Stimulated activated CD4-positive, alpha-beta T cell treated with anti-CD3 and anti-CD28 coated beads, Interleukin-2, amount 100 ng/mL, for 48 hours (primary cell): Measurements from ENCODE around the gene ITGBL1.

Experiments used
- DNase-seq, 2 donors: peaks; one replicate each; pipeline ENCODE4 v3.0.0-alpha.2; 2020

Gene ITGBL1

DNA sequence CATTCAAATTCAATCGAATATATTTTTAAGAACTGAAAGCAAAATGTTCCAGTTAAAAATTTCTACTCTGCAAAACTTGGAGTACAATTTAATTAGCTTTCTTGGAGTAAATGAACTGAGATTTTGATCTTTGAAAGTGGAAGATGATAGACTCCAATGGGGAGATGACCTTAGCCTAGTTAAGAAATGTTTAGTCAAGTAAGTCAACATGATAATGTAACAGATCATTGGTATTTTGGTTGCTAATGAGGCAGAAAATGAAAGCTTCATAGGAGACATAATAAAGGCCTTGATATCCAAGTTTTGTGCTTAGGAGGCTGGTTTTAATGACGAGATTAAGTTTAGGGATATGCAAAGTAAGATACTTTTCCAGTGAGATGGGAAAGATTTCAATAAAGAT lies 181.7 kb downstream of the ITGBL1 start:
- DNase-seq, result no peak

DNA sequence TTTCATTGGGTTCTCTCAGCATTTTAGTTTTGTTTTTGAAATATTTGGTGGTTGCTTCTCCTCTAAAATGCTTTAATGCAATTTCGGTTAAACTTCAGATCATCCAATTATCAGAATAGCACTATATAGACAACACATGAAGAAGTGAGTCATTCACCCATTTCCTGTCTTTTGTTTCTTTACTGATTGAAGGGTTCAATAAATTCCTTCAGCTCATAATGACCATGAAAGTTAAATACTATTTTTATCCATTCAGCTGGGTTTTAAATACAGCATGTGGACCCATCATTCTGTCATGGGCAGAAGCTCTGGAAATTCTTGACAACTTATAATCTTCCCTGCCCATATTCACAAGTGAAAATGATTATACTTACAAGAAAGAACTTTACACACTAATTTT lies 187.2 kb downstream of the ITGBL1 start:
- DNase-seq, result no peak

DNA sequence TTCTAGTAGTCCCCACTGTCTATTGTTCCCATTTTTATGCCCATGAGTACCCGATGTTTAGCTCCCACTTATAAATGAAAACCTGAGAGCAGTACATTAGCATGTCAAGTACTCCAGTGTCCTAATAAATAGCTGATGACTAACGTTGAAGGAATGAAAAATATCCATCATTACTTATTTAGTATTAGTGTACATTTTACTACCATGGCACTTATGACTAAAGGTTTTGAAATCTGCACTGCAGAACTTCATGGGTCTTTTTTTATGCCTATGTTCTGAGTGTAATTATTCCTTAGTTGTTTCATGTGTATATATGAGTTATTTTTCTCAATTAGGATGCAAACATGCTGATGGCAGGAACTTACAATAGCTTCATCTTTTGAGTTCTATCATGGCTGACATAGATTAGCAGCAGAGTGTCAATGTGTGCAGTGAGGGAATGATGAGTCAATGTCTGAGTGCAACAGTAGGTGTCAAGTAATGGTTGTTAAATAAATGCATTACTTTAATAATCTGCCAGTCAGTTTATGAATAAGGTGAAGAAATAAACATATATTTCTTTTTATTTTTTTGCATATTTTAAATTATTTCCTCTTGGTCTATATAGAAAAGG lies 188.4 kb downstream of the ITGBL1 start:
- no peak for DNase-seq

DNA sequence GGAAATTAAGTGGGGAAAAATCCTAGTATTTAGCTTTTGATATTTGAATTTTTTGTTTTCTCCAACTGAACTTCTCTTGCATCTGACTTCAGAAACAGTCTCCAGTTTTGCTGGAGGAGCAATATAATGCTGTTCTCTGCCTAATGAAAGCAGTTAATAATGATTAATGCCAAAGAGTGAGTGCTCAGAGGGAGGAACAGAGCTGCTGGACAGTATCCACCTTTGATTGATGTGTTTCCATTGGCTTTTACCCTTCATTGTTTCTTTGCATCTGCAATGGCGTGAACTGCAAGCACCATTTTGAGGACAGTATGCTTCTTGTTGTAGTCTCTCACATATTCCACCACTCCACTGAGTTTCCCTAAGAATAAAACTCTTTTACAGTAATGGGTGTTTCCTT lies 193.4 kb downstream of the ITGBL1 start:
- no peak for DNase-seq

DNA sequence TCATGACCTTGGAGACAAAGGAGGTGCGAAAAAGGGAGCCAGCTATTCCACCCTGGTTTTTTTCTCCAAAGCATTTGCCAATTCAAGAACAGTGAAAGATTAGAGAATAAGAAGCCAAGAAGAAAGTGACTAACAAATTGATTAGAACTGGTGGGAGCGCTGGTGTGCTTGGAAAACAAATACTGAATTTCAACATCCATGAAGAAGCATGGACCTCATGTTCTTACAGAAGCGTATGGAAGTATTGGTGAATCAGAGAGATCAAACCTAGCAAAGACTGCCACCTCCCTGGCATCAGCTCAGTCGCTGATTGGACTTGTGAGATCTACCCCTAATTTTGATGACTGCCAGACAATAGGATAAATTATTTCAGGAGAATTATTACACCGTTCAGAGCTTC lies 195.3 kb downstream of the ITGBL1 start:
- DNase-seq, result no peak

DNA sequence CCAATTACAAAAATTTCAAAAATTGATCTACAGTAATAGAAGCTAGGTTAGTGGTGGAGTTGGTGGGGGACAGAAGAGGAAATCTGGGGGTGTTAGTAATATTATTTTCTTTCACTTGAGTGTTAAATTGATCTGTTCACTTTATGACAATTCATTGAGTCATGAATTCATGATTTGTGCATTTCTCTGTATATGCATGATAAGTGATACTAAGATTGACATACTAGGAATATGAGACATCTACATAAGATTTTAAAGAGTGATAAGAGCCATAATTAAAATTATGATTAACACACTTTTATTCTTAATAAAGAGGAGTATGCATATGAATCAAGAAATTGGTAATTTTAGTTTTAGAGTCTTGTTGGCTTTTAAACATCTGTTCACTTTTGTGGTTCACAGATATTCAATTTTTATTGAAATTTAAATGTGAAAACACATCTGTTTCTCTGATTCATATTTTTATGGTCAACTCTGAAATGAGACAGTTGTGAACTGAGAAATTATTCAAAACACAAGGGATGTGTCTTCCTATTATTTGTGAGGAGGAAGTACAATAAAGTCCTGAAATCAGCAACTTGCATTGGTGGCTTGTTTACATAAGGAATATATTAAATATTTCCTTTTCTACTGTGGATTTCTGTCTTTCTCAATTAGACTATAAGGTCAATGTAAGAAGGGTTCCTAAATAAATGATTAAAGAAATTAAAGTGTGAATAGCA lies 196.5 kb downstream of the ITGBL1 start:
- no peak for DNase-seq

DNA sequence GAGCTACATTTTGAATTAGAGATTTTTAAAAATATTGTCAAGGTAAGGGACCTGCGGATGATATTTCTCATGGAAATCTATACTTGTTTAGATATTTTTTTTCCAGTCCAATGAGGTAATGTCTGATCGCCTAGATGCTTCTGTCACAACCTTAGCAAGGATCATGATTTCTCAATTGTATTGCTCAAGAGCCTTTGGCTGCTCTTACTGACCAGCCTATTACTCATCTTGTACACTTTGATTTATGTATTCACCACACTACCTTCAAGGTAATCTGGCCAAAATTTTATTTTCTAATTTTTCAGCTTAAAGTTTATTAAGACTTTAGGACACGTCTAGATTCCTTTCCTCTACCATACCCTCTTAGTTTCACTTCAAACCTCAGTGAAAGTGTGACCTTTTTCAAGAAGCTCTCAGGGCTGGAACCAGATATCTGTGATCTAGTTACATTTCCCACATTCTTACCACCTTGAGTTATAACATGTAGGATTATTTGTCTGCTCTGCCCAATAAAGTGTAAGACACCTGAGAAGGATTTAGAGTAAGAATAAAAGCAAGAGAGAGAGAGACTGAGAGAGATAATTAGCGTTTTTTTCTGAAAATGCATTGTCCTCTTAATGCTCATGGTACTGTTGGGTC lies 197.1 kb downstream of the ITGBL1 start:
- DNase-seq, result no peak

DNA sequence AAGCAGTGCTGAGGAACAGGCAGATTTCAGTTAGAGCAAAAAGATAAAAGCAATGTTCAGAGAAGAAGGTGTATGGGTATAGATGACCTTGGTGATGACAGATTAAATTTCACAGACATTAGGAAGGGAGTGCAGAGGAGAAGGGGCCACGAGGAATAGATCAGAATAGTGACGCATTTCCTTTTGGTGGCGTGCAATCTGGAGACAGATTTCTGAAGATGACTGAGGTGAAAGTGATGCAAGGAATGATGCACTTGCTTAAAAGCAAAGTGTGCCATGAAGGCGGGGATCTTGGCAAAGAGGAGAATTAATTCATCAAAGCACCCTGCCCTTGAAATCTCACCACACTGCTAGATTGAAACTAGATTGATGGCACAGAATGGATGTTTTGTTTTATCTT lies 202.4 kb downstream of the ITGBL1 start:
- no peak for DNase-seq

DNA sequence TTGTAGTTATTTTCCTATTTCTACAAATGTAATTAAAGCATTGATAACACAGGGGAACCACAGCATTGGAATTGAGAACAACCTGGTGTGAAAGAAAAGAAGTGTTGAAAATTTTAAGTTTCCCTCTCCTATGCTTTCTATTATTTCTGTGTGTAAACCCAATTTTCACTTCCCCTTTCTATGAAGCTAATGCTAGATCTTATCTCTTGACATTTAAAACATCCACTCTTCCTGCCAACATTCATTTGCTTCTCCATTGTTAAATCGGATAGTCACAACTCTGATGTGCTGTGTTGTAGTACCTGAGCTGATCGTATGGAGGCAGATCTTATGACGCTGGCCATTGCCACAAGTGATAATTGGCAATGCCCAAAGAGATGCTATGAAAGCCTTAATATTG lies 203.0 kb downstream of the ITGBL1 start:
- DNase-seq, result no peak

DNA sequence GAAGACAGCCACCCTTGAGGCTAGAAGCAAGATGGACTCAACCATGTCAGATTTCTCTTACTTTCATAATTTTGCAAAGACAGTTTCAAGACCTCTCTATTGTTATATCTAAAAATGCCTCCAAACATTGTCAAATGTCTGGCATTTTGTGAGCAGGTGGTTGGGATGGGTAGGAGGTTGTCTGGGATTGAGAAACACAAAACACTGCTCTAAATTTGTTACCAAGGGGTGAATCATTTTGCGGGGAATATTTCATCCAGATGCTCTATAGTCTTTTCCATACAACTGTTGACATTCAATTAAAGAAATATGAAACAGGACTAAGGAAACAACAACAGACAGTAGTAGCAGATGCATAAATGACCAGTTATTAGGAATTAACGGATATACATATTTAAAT lies 208.2 kb downstream of the ITGBL1 start:
- DNase-seq, result no peak

DNA sequence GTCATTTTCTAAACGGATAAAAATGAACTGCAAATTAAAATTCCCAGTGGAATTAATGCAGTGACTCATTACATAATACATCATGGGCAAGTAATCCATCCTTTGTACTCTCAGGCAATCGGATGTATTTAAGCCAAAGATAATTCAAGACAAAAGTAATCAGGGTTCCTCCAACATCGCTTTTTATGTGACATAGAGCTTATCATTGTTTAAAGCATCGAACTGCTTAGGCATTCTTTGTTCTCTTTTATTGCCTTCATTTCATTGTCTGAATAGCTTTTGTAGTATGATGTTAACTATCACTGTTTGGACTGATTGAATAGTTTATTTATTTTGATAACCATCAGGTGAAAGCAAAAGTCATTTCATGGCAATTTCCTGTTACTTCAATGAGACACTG lies 209.4 kb downstream of the ITGBL1 start:
- no peak for DNase-seq

DNA sequence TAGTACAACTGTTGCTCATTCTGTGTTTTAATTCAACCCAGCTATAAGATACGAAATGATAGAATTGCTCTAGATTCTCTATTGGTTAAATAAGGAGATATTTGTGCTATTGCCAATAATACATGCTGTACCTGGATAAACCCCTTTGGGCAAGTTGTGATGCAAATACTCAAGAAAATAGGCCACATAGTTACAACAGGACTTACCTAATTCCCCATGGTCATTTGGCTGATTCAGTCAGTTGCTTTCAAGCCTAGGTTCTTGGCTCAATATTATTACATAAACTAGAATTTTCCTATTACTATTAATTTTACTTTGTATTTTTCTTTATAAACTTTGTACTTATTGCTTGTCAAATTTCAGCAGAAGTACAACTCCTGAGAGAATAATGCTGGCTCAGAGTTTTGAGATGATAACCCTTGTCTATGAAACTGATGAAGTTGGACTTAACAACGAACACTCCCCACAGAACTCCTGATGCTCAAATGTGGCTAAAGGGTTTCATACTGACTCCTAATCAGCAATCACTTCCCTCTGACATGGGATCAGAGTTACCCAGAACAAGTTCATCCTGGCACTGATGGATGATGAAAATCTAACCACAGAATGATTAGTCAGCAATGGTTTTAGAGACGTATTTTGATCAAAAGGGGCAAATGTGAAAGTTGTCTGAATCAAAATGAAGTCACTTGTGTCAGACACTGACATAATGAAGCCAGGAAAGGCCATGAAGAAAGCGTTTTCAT lies 221.1 kb downstream of the ITGBL1 start:
- no peak for DNase-seq

DNA sequence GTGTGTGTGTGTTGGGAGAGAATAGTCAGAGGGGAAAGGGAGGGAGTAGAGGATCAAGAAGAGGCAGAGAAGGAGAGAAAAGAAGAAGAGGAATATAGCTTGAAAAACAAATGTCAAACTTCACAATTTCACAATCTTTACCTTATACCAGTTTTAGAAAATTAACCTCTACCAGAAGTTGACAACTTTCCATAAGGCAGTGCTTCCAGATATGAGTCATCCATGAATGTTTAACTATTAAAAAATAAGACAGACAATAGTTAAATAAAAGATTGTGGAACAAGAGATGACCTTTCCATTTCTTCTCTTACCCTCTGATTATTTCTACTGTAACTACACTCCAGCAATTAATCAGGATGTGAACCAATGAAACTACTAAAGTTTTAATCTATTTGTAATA lies 229.4 kb downstream of the ITGBL1 start:
- DNase-seq, result no peak

DNA sequence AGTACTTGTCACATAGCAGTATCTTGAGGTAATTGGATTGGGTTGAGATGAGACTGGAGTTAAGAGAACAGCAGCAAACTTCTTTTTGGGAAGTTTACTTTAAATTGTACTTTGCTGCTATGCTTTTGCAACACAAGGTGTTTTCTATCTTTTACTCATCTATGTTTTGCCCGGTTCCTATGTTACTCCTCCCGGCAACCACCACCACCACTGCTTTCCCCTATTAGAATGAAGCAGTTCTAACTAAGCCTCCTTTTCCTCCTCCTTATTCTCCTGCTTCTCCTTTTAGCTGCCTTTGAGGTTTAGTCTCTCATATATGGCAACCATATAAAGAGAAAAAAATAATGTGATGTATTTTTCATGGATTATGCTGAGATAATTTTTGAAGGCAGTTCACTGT lies 233.5 kb downstream of the ITGBL1 start:
- no peak for DNase-seq

DNA sequence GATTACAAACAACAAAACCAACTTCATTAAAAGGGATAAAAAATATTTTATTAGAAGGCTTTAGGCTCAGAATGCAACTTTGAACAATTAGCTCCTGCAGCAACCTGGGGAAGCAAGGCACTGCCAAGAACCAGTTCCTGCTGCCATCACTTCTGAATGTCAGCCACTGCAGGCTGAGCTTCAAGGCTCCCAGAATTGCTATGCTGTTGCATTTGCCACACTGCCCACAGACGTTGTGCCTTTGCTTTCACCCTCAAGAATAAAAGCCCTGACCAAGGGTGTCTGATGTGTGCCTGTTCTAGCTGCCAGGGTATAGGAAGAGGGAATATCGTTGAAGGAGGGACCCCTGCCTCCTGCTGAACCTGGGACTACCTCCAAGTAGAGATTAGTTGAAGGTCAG lies 238.4 kb downstream of the ITGBL1 start:
- no peak for DNase-seq

DNA sequence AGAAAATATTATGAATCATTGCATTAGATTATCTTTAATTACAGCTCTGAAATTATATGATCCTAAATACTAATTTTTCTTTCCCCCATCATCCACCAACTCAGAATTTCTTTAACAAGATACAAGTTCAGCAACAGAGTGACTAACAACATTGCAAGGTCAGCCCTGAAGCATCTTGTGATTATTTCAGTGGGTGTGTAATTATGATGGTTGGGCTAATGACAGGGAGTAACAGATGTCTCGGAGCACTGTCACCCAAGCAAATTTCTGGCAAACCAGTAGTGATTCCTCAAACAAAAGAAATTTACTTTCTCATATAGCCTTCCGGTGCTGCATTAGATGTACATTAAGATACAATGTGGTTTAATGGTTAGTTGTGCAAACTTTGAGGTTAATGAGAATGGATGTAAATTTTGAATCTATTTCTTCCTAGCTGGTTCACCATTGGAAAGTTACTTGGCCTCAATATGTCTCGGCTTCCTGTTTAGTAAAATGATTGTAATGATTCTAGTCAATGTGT lies 238.9 kb downstream of the ITGBL1 start:
- DNase-seq, result no peak

DNA sequence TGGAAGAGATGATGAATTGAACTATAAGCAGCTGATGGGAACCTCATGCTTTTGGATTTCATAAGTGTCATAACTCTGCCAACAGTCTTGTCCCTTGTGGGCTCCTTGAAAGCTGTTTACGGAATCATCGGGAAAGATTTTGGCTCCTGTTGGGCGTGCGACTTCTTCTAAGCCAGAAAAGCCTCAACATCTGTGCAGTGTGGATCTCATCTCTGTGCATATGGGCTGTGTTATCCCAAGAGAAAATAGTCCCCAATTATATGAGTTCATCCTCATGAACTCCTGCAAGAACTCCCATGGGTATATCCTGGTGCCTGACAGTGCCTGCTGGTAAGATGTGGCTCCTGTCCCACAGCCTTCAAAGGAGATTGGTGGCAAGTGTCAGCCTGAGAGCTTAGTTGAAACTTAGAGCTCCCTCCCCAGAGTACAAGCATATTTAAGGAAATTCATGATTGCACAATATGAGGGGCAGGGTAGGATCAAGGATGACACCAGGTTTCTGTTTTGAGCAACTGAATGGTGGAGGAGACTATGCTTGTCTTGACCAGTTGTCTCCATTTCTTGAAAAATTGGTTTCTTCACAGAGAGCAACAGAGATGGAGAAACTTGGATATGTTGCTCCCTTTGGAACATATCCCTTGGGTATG lies 243.5 kb downstream of the ITGBL1 start:
- DNase-seq, result no peak

DNA sequence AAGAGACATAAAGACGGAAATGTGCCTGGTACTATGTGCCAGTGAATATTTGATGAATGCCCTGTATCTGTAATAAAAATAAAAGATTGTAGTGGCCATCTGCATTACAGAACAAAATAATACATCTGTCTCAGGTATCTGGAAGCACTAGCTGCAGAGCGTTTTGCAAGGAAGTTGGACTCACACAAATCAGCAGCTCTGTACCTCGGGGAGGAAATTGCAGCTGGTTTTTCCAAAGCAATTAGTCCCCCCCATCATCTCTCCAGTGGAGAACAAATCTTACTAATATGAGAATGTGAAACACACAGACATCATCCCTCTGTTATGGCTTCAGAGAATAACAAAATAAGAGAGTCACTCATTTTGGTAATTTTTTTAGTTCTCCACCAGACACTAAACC lies 245.3 kb downstream of the ITGBL1 start:
- no peak for DNase-seq

DNA sequence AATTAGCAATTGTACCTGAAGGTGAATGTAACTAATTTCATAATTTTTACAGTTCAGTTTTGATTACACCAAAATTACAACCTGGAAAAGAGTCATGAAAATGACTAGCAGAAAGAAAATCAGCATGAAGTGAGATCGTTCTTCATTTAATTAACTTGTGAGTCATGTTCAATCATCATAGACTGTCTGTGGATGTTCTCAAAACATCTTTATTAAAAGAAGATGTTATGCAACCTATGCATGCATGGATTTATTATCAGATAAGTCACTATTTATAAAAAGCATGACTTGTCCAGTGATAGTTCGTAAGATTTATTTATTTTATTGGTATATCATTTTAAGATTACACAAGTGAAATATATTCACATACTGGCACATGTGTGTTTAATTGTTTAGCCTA lies 245.9 kb downstream of the ITGBL1 start:
- no peak for DNase-seq

DNA sequence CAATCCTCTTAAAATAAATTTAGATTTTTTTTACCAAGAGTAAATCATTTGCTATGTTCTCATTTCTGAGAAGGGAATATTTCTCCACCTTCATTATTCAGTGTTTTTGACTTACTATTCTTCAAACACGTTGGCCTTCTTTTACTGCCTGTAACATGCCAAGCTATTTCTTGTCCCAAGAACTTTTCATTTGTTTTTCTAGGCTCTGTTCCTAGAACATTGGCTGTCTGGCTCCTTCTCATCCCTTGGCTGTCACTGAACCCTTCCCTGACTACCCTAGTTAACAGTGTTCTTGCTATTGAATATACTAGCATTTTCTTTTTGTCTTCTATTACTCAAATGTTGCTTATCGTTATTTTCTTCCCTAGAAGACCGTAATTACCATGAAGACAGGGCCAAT lies 248.1 kb downstream of the ITGBL1 start:
- DNase-seq, result no peak

DNA sequence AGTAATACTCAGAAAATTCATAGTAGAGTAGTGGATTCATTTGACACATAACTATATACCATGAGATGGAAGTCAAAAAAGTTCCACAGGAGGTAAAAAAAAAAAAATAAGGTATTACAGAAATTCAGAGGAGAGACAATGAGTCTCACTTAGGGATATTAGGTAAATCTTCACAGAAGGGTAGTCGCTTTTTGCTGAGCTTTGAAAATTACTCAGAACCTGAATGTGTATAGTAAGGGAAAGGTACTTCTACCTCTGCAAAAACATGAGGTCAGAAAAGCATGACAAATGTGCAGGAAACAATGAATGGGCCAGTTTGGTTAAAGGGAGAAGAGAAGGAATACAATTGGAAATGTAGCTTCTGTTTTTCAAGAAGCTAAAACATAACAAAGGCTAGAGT lies 250.6 kb downstream of the ITGBL1 start:
- no peak for DNase-seq

DNA sequence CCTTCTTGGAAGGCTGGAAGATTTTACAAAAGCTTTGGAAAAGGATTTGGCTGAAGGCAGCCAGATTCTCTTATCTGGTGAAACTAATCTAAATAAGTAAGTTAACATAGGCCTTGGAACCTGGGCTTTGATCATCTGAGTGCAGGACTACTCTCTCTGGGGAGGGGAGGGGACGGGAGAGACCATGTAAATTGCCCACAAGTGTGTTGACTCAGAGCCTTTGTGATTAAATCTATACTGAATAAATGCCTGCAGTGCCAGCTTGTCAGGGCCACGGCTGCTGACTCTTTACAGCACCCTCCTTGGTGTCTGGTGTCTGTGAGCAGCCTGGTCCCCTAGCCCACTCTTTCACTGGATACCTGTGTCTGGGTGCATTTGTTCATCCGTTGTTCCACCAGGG lies 251.4 kb downstream of the ITGBL1 start:
- no peak for DNase-seq

DNA sequence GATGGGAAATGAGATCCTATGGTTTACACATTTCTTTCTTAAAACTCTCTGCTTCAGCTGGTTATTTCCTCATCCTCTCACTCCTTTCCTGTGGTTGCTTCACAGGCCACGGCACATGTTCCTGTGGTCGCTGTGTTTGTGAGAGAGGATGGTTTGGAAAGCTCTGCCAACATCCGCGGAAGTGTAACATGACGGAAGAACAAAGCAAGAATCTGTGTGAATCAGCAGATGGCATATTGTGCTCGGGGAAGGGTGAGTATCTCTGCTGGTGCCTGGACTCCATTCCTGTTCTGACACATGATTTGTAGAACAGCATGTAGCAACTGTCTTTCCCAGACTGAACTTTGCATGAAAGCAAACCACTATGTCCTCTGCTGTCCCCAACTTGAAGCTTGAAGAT lies 254.2 kb downstream of the ITGBL1 start:
- no peak for DNase-seq
